Measurements from ENCODE around the gene CASK.

Gene CASK

GRCh38 chrX:41707218-41707617 is 216.1 kb downstream of the CASK start:
- H3K9me3 ChIP-seq (ENCODE audit: insufficient read depth, low read depth, low read length) = no peaks in the 10 kb centered on the region
- H3K9ac ChIP-seq (ENCODE audit: low read length) = no peak overlapping the region
- H3K36me3 ChIP-seq (ENCODE audit: control insufficient read depth in 1 of 2, insufficient read depth in 2 of 2, low read length in 2 of 2) = no peaks in the 10 kb centered on the region
- no peak overlapping the region for H3K14ac ChIP-seq (ENCODE audit: low read length)
- H3K79me2 ChIP-seq (ENCODE audit: control insufficient read depth, insufficient read depth, low read length, poor library complexity) = no peaks in the 10 kb centered on the region
- H2AFZ ChIP-seq (ENCODE audit: insufficient read depth, low read length, poor library complexity) = no peak overlapping the region
- H3K79me1 ChIP-seq (ENCODE audit: low read length) = no peaks in the 10 kb centered on the region
- no peak overlapping the region for H3K4me2 ChIP-seq (ENCODE audit: low read length)
- no peak overlapping the region for H2BK12ac ChIP-seq (ENCODE audit: low read length)
- no peak overlapping the region for H2BK5ac ChIP-seq (ENCODE audit: low read depth, low read length, poor library complexity)
- H4K8ac ChIP-seq (ENCODE audit: low read depth, low read length) = no peak overlapping the region
- no peak overlapping the region for H3K18ac ChIP-seq (ENCODE audit: low read length)
- H3K4ac ChIP-seq (ENCODE audit: low read depth, low read length) = no peak overlapping the region
- WGBS (ENCODE audit: extremely low coverage, insufficient coverage, insufficient read length) = no CpG with 5 or more reads among the region's 1 CpG
- no peak overlapping the region for H3K4me3 ChIP-seq (ENCODE audit: low read depth, low read length)
- no peaks in the 10 kb centered on the region for H3K27me3 ChIP-seq (ENCODE audit: insufficient read depth, low read length)
- H3K23ac ChIP-seq (ENCODE audit: low read length) = no peak overlapping the region
- no peak for DNase-seq
- no peak overlapping the region for H2AK5ac ChIP-seq (ENCODE audit: low read length)
- no peak overlapping the region for H3K27ac ChIP-seq (ENCODE audit: low read depth, low read length)
- H3K4me1 ChIP-seq (ENCODE audit: control insufficient read depth in 1 of 2, insufficient read depth in 2 of 2, low read length in 2 of 2) = no peaks in the 10 kb centered on the region
- H4K12ac ChIP-seq (ENCODE audit: low read depth, low read length) = no peak overlapping the region
- H4K91ac ChIP-seq (ENCODE audit: low read depth, low read length) = no peak overlapping the region
- no peak overlapping the region for H2BK120ac ChIP-seq (ENCODE audit: insufficient read depth, low read length, poor library complexity)

GRCh38 chrX:41705680-41706374 is 217.5 kb downstream of the CASK start:
- no peak overlapping the region for H4K12ac ChIP-seq (ENCODE audit: low read depth, low read length)
- no peaks in the 10 kb centered on the region for H3K4me1 ChIP-seq (ENCODE audit: control insufficient read depth in 1 of 2, insufficient read depth in 2 of 2, low read length in 2 of 2)

GRCh38 chrX:41705042-41705441 is 218.3 kb downstream of the CASK start:
- H3K27ac ChIP-seq (ENCODE audit: low read depth, low read length) = no peak overlapping the region

More at GRCh38 chrX:41705680-41706374, 217.5 kb downstream of the CASK start:
- no peak overlapping the region for H3K14ac ChIP-seq (ENCODE audit: low read length)
- H4K91ac ChIP-seq (ENCODE audit: low read depth, low read length) = no peak overlapping the region
- no peak overlapping the region for H2BK120ac ChIP-seq (ENCODE audit: insufficient read depth, low read length, poor library complexity)
- H3K27ac ChIP-seq (ENCODE audit: low read depth, low read length) = no peak overlapping the region
- H3K4me3 ChIP-seq (ENCODE audit: low read depth, low read length) = no peak overlapping the region
- no peak overlapping the region for H2AK5ac ChIP-seq (ENCODE audit: low read length)
- no peak overlapping the region for H3K4ac ChIP-seq (ENCODE audit: low read depth, low read length)
- no peaks in the 10 kb centered on the region for H3K79me1 ChIP-seq (ENCODE audit: low read length)
- H3K27me3 ChIP-seq (ENCODE audit: insufficient read depth, low read length) = no peaks in the 10 kb centered on the region
- no peaks in the 10 kb centered on the region for H3K9me3 ChIP-seq (ENCODE audit: insufficient read depth, low read depth, low read length)
- H3K79me2 ChIP-seq (ENCODE audit: control insufficient read depth, insufficient read depth, low read length, poor library complexity) = no peaks in the 10 kb centered on the region
- H4K8ac ChIP-seq (ENCODE audit: low read depth, low read length) = no peak overlapping the region
- H3K9ac ChIP-seq (ENCODE audit: low read length) = no peak overlapping the region
- no peak overlapping the region for H2BK5ac ChIP-seq (ENCODE audit: low read depth, low read length, poor library complexity)
- no peak for DNase-seq
- no peaks in the 10 kb centered on the region for H3K36me3 ChIP-seq (ENCODE audit: control insufficient read depth in 1 of 2, insufficient read depth in 2 of 2, low read length in 2 of 2)
- no peak overlapping the region for H3K4me2 ChIP-seq (ENCODE audit: low read length)
- H3K23ac ChIP-seq (ENCODE audit: low read length) = no peak overlapping the region
- no peak overlapping the region for H2AFZ ChIP-seq (ENCODE audit: insufficient read depth, low read length, poor library complexity)
- WGBS (ENCODE audit: extremely low coverage, insufficient coverage, insufficient read length) = no CpG with 5 or more reads among the region's 3 CpGs
- no peak overlapping the region for H3K18ac ChIP-seq (ENCODE audit: low read length)
- no peak overlapping the region for H2BK12ac ChIP-seq (ENCODE audit: low read length)

GRCh38 chrX:41703574-41704029 is 219.8 kb downstream of the CASK start:
- no peak overlapping the region for H2AK5ac ChIP-seq (ENCODE audit: low read length)

More at GRCh38 chrX:41705042-41705441, 218.3 kb downstream of the CASK start:
- no peak overlapping the region for H4K91ac ChIP-seq (ENCODE audit: low read depth, low read length)
- H3K4me1 ChIP-seq (ENCODE audit: control insufficient read depth in 1 of 2, insufficient read depth in 2 of 2, low read length in 2 of 2) = no peaks in the 10 kb centered on the region
- H4K12ac ChIP-seq (ENCODE audit: low read depth, low read length) = no peak overlapping the region
- WGBS (ENCODE audit: extremely low coverage, insufficient coverage, insufficient read length) = no CpG with 5 or more reads among the region's 1 CpG
- no peak overlapping the region for H2AFZ ChIP-seq (ENCODE audit: insufficient read depth, low read length, poor library complexity)
- no peak overlapping the region for H3K23ac ChIP-seq (ENCODE audit: low read length)
- H3K4ac ChIP-seq (ENCODE audit: low read depth, low read length) = no peak overlapping the region
- H4K8ac ChIP-seq (ENCODE audit: low read depth, low read length) = no peak overlapping the region
- no peak overlapping the region for H2BK120ac ChIP-seq (ENCODE audit: insufficient read depth, low read length, poor library complexity)
- H3K79me2 ChIP-seq (ENCODE audit: control insufficient read depth, insufficient read depth, low read length, poor library complexity) = no peaks in the 10 kb centered on the region
- no peaks in the 10 kb centered on the region for H3K79me1 ChIP-seq (ENCODE audit: low read length)
- no peak overlapping the region for H3K18ac ChIP-seq (ENCODE audit: low read length)
- no peak overlapping the region for H2AK5ac ChIP-seq (ENCODE audit: low read length)
- H3K14ac ChIP-seq (ENCODE audit: low read length) = no peak overlapping the region
- H3K27me3 ChIP-seq (ENCODE audit: insufficient read depth, low read length) = no peaks in the 10 kb centered on the region
- no peak overlapping the region for H3K9ac ChIP-seq (ENCODE audit: low read length)
- H2BK12ac ChIP-seq (ENCODE audit: low read length) = no peak overlapping the region
- no peak overlapping the region for H3K4me2 ChIP-seq (ENCODE audit: low read length)
- DNase-seq = no peak
- no peak overlapping the region for H2BK5ac ChIP-seq (ENCODE audit: low read depth, low read length, poor library complexity)
- no peak overlapping the region for H3K4me3 ChIP-seq (ENCODE audit: low read depth, low read length)
- H3K9me3 ChIP-seq (ENCODE audit: insufficient read depth, low read depth, low read length) = no peaks in the 10 kb centered on the region
- no peaks in the 10 kb centered on the region for H3K36me3 ChIP-seq (ENCODE audit: control insufficient read depth in 1 of 2, insufficient read depth in 2 of 2, low read length in 2 of 2)

More at GRCh38 chrX:41703574-41704029, 219.8 kb downstream of the CASK start:
- no peak overlapping the region for H3K18ac ChIP-seq (ENCODE audit: low read length)
- H3K36me3 ChIP-seq (ENCODE audit: control insufficient read depth in 1 of 2, insufficient read depth in 2 of 2, low read length in 2 of 2) = no peaks in the 10 kb centered on the region
- H3K9ac ChIP-seq (ENCODE audit: low read length) = no peak overlapping the region
- no peak overlapping the region for H4K12ac ChIP-seq (ENCODE audit: low read depth, low read length)
- H4K8ac ChIP-seq (ENCODE audit: low read depth, low read length) = no peak overlapping the region
- no peak for DNase-seq
- no peaks in the 10 kb centered on the region for H3K9me3 ChIP-seq (ENCODE audit: insufficient read depth, low read depth, low read length)
- no peaks in the 10 kb centered on the region for H3K4me1 ChIP-seq (ENCODE audit: control insufficient read depth in 1 of 2, insufficient read depth in 2 of 2, low read length in 2 of 2)
- H2AFZ ChIP-seq (ENCODE audit: insufficient read depth, low read length, poor library complexity) = no peak overlapping the region
- no peak overlapping the region for H3K4ac ChIP-seq (ENCODE audit: low read depth, low read length)
- no peak overlapping the region for H2BK120ac ChIP-seq (ENCODE audit: insufficient read depth, low read length, poor library complexity)
- H3K79me2 ChIP-seq (ENCODE audit: control insufficient read depth, insufficient read depth, low read length, poor library complexity) = no peaks in the 10 kb centered on the region
- H2BK5ac ChIP-seq (ENCODE audit: low read depth, low read length, poor library complexity) = no peak overlapping the region
- no peak overlapping the region for H3K14ac ChIP-seq (ENCODE audit: low read length)
- H3K4me3 ChIP-seq (ENCODE audit: low read depth, low read length) = no peak overlapping the region
- no peaks in the 10 kb centered on the region for H3K79me1 ChIP-seq (ENCODE audit: low read length)
- no peaks in the 10 kb centered on the region for H3K27me3 ChIP-seq (ENCODE audit: insufficient read depth, low read length)
- H2BK12ac ChIP-seq (ENCODE audit: low read length) = no peak overlapping the region
- no peak overlapping the region for H4K91ac ChIP-seq (ENCODE audit: low read depth, low read length)
- no peak overlapping the region for H3K23ac ChIP-seq (ENCODE audit: low read length)
- H3K4me2 ChIP-seq (ENCODE audit: low read length) = no peak overlapping the region
- H3K27ac ChIP-seq (ENCODE audit: low read depth, low read length) = no peak overlapping the region
